ENCODE results near the gene PCBP1.
"Not testable (repeated sequence)": the region's sequence is repeated elsewhere in the genome, so short reads cannot be mapped to it uniquely, and the experiment has no call there.

The PCBP1 gene

GRCh38 chr2:70083344-70084156 is 3.7 kb upstream of the PCBP1 start:
- DNase-seq, result no peak

DNA sequence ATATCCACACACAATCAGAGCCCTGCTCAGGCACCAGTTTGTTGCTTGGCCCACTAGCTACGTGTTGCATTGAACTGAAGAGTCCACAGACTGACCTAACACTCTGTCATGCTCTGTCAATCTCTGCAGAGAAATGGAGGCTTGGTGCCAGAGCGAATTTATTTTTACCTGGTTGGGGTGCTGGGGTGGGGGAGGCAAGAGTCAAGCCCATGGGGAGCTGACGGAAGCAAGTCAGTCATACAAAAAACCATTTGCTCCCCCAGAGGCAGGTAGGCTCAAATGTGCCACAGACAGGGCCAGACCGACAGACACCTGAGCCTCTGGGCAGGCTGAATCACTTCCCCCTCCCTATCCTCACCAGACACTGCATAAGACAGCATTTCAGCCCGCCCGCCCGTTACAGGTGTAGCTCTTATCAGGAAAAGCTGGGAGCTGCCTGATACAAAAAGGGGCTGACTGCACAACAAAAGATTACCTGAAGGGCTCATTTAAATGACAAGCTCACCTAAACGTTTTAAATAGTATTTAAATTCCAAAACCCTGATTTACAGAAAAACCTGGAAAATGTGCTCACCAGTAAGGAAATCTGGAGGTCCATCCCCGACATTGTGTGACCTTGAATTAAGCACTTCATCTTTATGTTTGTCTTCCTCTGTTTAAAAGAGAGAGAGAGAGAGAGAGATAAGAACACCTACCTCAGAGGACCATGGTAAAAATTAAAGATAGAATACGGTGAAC is 2.1 kb upstream of the PCBP1 start:
- DNase-seq, result no peak

- no peak for DNase-seq
Measured at GRCh38 chr2:70085711-70086277, 1.5 kb upstream of the PCBP1 start.

GRCh38 chr2:70086278-70086837 is 919 bp upstream of the PCBP1 start:
- peak; percentile 90 for DNase-seq

DNA sequence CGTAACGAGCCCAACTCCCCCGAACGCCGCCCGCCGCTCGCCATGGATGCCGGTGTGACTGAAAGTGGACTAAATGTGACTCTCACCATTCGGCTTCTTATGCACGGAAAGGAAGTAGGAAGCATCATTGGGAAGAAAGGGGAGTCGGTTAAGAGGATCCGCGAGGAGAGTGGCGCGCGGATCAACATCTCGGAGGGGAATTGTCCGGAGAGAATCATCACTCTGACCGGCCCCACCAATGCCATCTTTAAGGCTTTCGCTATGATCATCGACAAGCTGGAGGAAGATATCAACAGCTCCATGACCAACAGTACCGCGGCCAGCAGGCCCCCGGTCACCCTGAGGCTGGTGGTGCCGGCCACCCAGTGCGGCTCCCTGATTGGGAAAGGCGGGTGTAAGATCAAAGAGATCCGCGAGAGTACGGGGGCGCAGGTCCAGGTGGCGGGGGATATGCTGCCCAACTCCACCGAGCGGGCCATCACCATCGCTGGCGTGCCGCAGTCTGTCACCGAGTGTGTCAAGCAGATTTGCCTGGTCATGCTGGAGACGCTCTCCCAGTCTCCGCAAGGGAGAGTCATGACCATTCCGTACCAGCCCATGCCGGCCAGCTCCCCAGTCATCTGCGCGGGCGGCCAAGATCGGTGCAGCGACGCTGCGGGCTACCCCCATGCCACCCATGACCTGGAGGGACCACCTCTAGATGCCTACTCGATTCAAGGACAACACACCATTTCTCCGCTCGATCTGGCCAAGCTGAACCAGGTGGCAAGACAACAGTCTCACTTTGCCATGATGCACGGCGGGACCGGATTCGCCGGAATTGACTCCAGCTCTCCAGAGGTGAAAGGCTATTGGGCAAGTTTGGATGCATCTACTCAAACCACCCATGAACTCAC is 673 bp downstream of the PCBP1 start:
- no peak for DNase-seq

DNA sequence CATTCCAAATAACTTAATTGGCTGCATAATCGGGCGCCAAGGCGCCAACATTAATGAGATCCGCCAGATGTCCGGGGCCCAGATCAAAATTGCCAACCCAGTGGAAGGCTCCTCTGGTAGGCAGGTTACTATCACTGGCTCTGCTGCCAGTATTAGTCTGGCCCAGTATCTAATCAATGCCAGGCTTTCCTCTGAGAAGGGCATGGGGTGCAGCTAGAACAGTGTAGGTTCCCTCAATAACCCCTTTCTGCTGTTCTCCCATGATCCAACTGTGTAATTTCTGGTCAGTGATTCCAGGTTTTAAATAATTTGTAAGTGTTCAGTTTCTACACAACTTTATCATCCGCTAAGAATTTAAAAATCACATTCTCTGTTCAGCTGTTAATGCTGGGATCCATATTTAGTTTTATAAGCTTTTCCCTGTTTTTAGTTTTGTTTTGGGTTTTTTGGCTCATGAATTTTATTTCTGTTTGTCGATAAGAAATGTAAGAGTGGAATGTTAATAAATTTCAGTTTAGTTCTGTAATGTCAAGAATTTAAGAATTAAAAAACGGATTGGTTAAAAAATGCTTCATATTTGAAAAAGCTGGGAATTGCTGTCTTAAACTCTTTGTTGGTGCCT is 1.4 kb downstream of the PCBP1 start:
- DNase-seq, result no peak

DNA sequence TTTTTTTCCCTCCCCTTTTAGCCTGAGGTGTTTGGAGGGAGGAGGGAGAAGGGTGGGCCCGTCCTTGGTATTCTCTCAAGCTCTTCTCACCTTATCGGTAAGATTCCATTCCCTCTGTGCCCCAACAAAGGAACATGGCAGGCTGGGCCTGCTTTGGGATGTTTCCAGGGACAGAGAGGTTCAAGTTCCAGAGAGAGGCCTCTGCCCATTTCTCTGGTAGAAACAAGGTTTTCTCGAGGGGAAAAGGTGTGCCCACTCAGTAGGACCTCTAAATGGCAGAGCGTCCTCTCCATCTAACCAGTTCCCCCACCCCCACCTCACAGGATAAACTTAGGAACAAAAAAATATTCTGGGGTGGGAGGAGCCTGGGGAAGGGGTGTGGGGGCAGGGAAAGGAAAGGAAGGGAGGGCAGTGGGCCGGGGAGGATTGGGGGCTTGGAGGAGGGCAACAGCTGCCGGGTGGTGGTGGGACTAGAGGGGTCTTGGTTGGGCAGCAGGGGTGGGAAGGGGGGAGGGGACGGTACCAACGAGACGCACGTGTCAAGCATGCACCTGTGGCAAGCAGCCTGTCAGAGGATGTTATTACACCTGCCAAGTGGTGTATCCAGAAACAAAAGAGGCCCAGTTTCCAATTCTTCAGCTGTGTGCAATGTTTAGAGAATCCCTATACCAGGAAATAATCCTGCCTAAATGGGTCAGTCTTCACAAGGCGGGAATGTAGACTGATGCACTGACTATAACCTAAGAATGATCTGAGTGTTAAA is 2.1 kb downstream of the PCBP1 start:
- DNase-seq, result no peak

GRCh38 chr2:70089983-70090525 is 2.8 kb downstream of the PCBP1 start:
- no peak for DNase-seq

GRCh38 chr2:70090706-70091334 is 3.5 kb downstream of the PCBP1 start:
- DNase-seq, result no peak

- no peak for DNase-seq
Measured at GRCh38 chr2:70091364-70091763, 4.1 kb downstream of the PCBP1 start.

- no peak for DNase-seq
Measured at GRCh38 chr2:70091816-70092215, 4.5 kb downstream of the PCBP1 start.

GRCh38 chr2:70092576-70093243 is 5.4 kb downstream of the PCBP1 start:
- not testable (repeated sequence) for DNase-seq

DNA sequence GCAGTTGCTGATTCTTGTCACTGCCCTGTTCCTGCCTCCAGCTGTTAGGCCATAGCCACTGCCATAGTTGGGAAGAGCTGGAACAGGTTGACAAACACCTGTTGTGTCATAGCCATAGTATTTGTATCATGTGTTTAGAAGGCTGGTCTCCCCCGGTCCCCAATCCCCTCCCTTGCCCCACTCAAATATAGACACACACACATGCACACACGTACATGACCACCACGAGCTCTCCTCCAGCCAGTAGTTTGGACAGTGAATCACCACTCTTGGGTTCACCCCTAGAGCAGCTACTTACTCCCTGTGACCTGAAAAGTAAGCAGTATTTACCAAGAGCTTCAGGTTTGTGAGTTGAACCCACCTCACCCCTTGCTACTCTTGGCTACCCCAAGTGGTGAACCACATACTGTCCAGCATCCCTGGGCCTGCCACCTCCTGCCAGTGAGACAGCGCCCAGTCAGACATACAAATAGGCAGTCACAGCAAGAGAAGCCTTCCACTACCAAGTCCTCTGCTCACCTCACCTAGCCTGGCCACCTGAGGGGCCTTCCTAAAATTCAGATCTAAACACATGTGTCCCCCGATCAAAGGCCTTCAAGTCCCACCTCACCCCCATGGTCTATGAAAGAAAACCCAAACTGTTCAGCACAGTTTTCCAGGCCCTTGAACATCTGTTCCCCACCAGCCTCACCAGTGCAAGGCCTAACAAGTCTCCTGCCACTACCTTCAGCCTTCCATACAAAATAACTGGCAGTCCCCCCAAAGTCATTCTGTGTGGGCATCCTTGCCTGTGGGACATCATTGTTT is 7.1 kb downstream of the PCBP1 start:
- no peak for DNase-seq

DNA sequence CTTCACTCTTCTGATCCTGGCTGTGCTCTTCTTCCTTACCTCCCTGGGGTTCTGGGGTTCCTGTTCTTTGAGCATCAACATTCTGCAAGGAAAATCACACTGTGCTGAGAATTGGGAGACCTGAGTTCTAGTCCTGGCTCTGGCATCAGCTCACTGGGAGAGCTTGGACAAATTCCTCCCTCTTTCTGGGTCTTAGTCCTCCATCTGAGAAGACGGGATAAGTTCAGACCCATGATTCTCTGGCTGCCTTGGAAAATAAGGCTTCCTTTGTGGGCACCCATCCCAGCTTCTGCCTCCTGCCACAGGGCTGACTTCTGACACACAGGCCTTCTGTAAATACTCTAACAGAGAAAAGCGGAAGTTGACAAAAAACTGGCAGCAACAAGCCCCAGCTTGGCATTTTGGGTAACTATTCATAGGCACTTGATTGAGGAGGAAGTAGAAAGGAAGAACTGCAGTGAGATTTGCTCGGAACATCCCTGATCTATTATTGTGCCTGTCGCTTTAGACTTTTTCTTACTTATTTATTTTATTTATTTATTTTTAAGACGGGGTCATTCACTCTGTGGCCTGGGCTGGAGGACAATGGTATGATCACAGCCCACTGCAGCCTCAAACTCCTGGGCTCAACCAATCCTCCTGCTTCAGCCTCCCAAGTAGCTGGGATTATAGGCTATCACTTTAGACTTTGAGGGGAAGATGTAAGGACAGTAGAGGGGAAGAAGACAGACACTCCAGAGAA is 7.9 kb downstream of the PCBP1 start:
- peak; percentile 82 for DNase-seq

DNA sequence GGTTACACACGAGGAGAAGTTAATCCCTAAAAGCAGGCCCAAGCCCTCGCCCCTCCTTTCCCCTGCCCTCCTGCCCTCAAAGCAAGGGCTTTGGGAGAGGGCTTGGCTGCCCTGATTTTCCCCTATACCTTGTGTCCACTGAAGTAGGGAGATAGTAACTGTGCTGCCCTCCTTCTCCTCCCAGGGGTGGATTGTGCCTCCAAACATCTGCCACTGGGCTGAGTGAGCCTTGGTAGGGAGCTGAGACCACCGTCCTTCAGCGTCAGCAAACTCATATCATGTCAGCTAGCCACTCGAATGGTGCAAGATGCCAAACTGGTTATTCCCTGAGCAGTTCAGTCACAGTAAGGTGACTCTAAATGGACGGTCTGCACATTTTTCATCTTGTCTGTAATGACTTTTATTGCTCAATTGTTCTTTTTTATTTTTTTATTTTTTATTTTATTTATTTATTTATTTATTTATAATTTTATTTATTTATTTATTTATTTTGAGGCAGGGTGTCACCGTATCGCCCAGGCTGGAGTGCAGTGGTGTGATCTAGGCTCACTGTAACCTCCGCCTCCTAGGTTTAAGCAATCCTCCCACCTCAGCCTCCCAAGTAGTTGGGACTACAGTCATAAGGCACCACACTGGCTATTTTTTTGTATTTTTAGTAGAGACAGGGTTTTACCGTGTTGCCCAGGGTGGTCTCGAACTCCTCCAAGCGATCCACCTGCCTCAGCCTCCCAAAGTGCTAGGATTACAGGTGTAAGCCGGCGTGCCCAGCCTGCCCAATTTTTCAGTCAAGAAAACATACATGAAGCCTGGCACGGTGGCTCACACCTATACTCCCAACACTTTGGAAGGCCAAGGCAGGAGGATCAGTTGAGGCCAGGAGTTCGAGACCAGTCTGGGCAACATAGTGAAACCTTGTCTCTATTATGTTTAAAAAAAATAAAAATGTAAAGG is 8.7 kb downstream of the PCBP1 start:
- no peak for DNase-seq

- DNase-seq, result no peak
Measured at GRCh38 chr2:70098032-70098431, 10.8 kb downstream of the PCBP1 start.

DNA sequence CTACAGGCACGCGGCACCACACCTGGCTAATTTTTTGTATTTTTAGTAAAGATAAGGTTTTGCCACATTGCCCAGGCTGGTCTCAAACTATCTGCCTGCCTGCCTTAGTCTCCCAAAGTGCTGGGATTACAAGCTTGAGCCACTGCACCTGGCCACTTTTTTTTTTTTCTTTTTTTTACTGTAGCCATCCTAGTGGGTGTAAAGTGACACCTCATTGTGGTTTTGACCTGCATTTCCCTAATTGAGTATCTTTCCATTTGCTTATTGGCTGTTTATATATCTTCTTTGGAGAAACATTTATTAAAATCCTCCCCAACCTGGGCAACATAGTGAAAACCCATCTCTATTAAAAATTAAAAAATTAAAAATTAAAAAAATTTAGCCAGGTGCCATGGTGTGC is 12.0 kb downstream of the PCBP1 start:
- no peak for DNase-seq

All from GDM1 (cell line).